ENCODE data around the gene LGR5.

DNA sequence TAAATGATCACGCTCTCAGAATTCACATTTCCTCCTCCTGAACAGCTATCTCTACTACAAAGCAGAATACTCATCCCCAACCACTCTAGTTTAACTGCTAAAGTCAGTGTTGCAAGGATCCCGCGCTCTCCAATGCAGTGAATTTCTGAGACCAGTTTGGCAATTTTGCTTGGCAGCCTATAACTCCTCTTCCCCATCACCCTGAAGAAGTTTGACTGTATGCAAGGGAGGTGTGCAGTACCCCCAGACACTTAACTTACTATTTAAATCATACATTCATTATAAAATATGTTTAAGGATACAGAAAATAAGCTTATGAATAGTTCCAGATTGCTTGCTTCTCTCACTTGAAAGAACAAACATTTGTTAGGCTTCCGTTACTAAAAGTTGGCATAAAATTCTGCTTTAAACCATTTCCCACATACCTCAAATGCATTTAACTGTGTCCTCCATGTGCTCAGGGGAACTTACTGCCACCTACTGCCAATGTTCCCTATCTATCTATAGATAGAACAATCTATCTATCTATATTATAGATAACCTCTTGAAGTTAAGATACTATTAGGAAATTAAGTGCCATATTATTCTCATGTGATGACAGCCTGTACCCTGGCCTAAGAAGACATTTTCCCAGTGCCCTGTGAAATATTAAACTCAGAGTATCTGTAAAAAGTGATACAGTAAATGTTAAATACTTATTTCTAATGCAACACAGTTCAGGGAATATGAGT is 2.4 kb downstream of the LGR5 start:
- TF ChIP-seq CTCF (IDR thresholded peaks at IDR 0.05; ENCODE audit: insufficient read depth, low read depth, low read length) = no peak
- TF ChIP-seq EZH2 (IDR thresholded peaks at IDR 0.05; ENCODE audit: insufficient read depth, low read length) = no peak
